ENCODE results near the gene ZSWIM7. TPM values are rescaled to one million over a fixed set of nuclear protein-coding genes. Genes with fewer than 3 reads are reported as not detected.
"Not testable (repeated sequence)": the region's sequence is repeated elsewhere in the genome, so short reads cannot be mapped to it uniquely, and the experiment has no call there.

Gene ZSWIM7
- polyA plus RNA-seq, 1 donor from 2014 or later, result 70.8 TPM

- H3K27me3 Mint-ChIP-seq, result no peaks in the 10 kb centered on the region
- peaks cover 0 to 6% (median 3%) of the 10 kb centered on the region in 3 donors for H3K4me1 Mint-ChIP-seq
- peak overlapping the region in 1 of 3 donors; percentile 16 for H3K27ac Mint-ChIP-seq
- no peak overlapping the region for H3K4me3 Mint-ChIP-seq
- H3K36me3 Mint-ChIP-seq, result peaks cover 8% of the 10 kb centered on the region
- no peaks in the 10 kb centered on the region for H3K9me3 Mint-ChIP-seq
These were observed 7.9 kb upstream of the ZSWIM7 start for GRCh38 chr17:16007439-16007838.

GRCh38 chr17:16005636-16006035, 6.1 kb upstream of the ZSWIM7 start:
- Mint-ChIP-seq H3K4me3 (no peak overlapping the region), H3K4me1 (peaks cover 13 to 15% (median 14%) of the 10 kb centered on the region in 3 donors), H3K36me3 (peaks cover 13% of the 10 kb centered on the region), H3K27me3 (no peaks in the 10 kb centered on the region), H3K27ac (no peak overlapping the region), H3K9me3 (peaks cover 0 to 2% (median 0%) of the 10 kb centered on the region in 3 donors)

GRCh38 chr17:16003841-16004240, 4.3 kb upstream of the ZSWIM7 start:
- Mint-ChIP-seq H3K4me1 (peaks cover 18 to 24% (median 20%) of the 10 kb centered on the region in 3 donors), H3K9me3 (peaks cover 0 to 2% (median 0%) of the 10 kb centered on the region in 3 donors), H3K4me3 (peak overlapping the region in 2 of 4 donors; percentile 9 to 24), H3K27ac (peak overlapping the region in 1 of 3 donors; percentile 48), H3K27me3 (no peaks in the 10 kb centered on the region), H3K36me3 (peaks cover 13% of the 10 kb centered on the region)

GRCh38 chr17:16002708-16003260, 3.3 kb upstream of the ZSWIM7 start:
- H3K4me1 Mint-ChIP-seq, result peaks cover 20 to 29% (median 25%) of the 10 kb centered on the region in 3 donors
- peaks cover 9% of the 10 kb centered on the region for H3K36me3 Mint-ChIP-seq
- peaks cover 0 to 2% (median 0%) of the 10 kb centered on the region in 3 donors for H3K9me3 Mint-ChIP-seq
- H3K4me3 Mint-ChIP-seq, result peak overlapping the region in 2 of 4 donors; percentile 5 to 95
- H3K27me3 Mint-ChIP-seq, result no peaks in the 10 kb centered on the region
- peak overlapping the region in 1 of 3 donors; percentile 89 for H3K27ac Mint-ChIP-seq

- Mint-ChIP-seq H3K36me3 (peaks cover 9% of the 10 kb centered on the region), H3K27me3 (no peaks in the 10 kb centered on the region), H3K9me3 (peaks cover 0 to 2% (median 0%) of the 10 kb centered on the region in 3 donors), H3K27ac (peak overlapping the region in 2 of 3 donors; percentile 89 to 91), H3K4me1 (peaks cover 20 to 29% (median 25%) of the 10 kb centered on the region in 3 donors), H3K4me3 (peak overlapping the region; percentile 87 to 95 (median 94))
These were observed 1.9 kb upstream of the ZSWIM7 start for GRCh38 chr17:16001226-16001897.

- Mint-ChIP-seq H3K4me1 (peaks cover 20 to 29% (median 25%) of the 10 kb centered on the region in 3 donors), H3K36me3 (peaks cover 10% of the 10 kb centered on the region), H3K4me3 (peak overlapping the region; percentile 87 to 95 (median 94)), H3K27me3 (no peaks in the 10 kb centered on the region), H3K9me3 (peaks cover 0 to 2% (median 0%) of the 10 kb centered on the region in 3 donors), H3K27ac (peak overlapping the region; percentile 89 to 95 (median 91))
These were observed 697 bp upstream of the ZSWIM7 start for GRCh38 chr17:15999974-16000827.

GRCh38 chr17:15998031-15998562, 1.4 kb downstream of the ZSWIM7 start:
- peak overlapping the region; percentile 89 to 98 (median 91) for H3K27ac Mint-ChIP-seq
- H3K4me1 Mint-ChIP-seq, result peaks cover 21 to 29% (median 26%) of the 10 kb centered on the region in 3 donors
- peaks cover 0 to 2% (median 0%) of the 10 kb centered on the region in 3 donors for H3K9me3 Mint-ChIP-seq
- peaks cover 10% of the 10 kb centered on the region for H3K36me3 Mint-ChIP-seq
- H3K27me3 Mint-ChIP-seq, result no peaks in the 10 kb centered on the region
- peak overlapping the region; percentile 89 to 97 (median 96) for H3K4me3 Mint-ChIP-seq

- Mint-ChIP-seq H3K4me1 (peaks cover 16 to 23% (median 18%) of the 10 kb centered on the region in 3 donors), H3K4me3 (no peak overlapping the region), H3K36me3 (peaks cover 1% of the 10 kb centered on the region), H3K27me3 (no peaks in the 10 kb centered on the region), H3K27ac (no peak overlapping the region), H3K9me3 (no peaks in the 10 kb centered on the region)
These were observed 3.2 kb downstream of the ZSWIM7 start for GRCh38 chr17:15996322-15996721.

GRCh38 chr17:15981646-15982580, 17.6 kb downstream of the ZSWIM7 start:
- peaks cover 18% of the 10 kb centered on the region for H3K36me3 Mint-ChIP-seq
- no peak overlapping the region for H3K27ac Mint-ChIP-seq

GRCh38 chr17:15981208-15981607, 18.3 kb downstream of the ZSWIM7 start:
- Mint-ChIP-seq H3K27me3 (no peaks in the 10 kb centered on the region), H3K4me1 (peaks cover 7 to 14% (median 11%) of the 10 kb centered on the region in 3 donors), H3K4me3 (no peak overlapping the region), H3K9me3 (no peaks in the 10 kb centered on the region), H3K36me3 (peaks cover 21% of the 10 kb centered on the region), H3K27ac (no peak overlapping the region)

More at GRCh38 chr17:15981646-15982580, 17.6 kb downstream of the ZSWIM7 start:
- Mint-ChIP-seq H3K9me3 (no peaks in the 10 kb centered on the region), H3K4me1 (peaks cover 7 to 14% (median 11%) of the 10 kb centered on the region in 3 donors), H3K4me3 (no peak overlapping the region), H3K27me3 (no peaks in the 10 kb centered on the region)

GRCh38 chr17:15979013-15979412, 20.5 kb downstream of the ZSWIM7 start:
- H3K27ac Mint-ChIP-seq, H3K9me3 Mint-ChIP-seq, H3K27me3 Mint-ChIP-seq, H3K4me3 Mint-ChIP-seq: not testable (repeated sequence)
- peaks cover 7 to 14% (median 13%) of the 10 kb centered on the region in 3 donors for H3K4me1 Mint-ChIP-seq
- H3K36me3 Mint-ChIP-seq, result peaks cover 16% of the 10 kb centered on the region

GRCh38 chr17:15978606-15979005, 20.9 kb downstream of the ZSWIM7 start:
- no peak overlapping the region for H3K4me3 Mint-ChIP-seq
- no peaks in the 10 kb centered on the region for H3K9me3 Mint-ChIP-seq
- H3K27me3 Mint-ChIP-seq, result no peaks in the 10 kb centered on the region
- peaks cover 17% of the 10 kb centered on the region for H3K36me3 Mint-ChIP-seq
- H3K27ac Mint-ChIP-seq, result no peak overlapping the region
- H3K4me1 Mint-ChIP-seq, result peaks cover 7 to 14% (median 13%) of the 10 kb centered on the region in 3 donors

GRCh38 chr17:15977894-15978293, 21.6 kb downstream of the ZSWIM7 start:
- no peaks in the 10 kb centered on the region for H3K27me3 Mint-ChIP-seq
- peaks cover 7 to 14% (median 13%) of the 10 kb centered on the region in 3 donors for H3K4me1 Mint-ChIP-seq
- no peak overlapping the region for H3K4me3 Mint-ChIP-seq
- no peaks in the 10 kb centered on the region for H3K9me3 Mint-ChIP-seq
- H3K36me3 Mint-ChIP-seq, result peaks cover 17% of the 10 kb centered on the region
- no peak overlapping the region for H3K27ac Mint-ChIP-seq

- Mint-ChIP-seq H3K27me3 (peaks cover 4% of the 10 kb centered on the region), H3K4me1 (peaks cover 0 to 2% (median 0%) of the 10 kb centered on the region in 3 donors), H3K27ac (no peak overlapping the region), H3K4me3 (no peak overlapping the region), H3K36me3 (peaks cover 9% of the 10 kb centered on the region), H3K9me3 (no peaks in the 10 kb centered on the region)
These were observed 25.7 kb downstream of the ZSWIM7 start for GRCh38 chr17:15973834-15974233.

Data from IgD-negative memory B cell (primary cell).